ENCODE measurements around the gene PFDN4. TPM values are rescaled to one million over a fixed set of nuclear protein-coding genes. Genes with fewer than 3 reads are reported as not detected.

The PFDN4 gene
- total RNA-seq, 1 experiment from 2014 or later, result 37.0 TPM

GRCh38 chr20:54179946-54180345 lies 27.9 kb upstream of the PFDN4 start:
- intact Hi-C loops (cut with micrococcal nuclease), result no loop called here
- ChIA-PET CTCF (interaction anchor here (0.6 to 2.6 kb wide), 5 partner anchors 9 to 264 kb away, joined by 3 to 25 read pairs (median 4); no protein-coding TSS in a partner anchor), POLR2A (interaction anchor here (0.6 to 6.5 kb wide), 18 partner anchors 9 to 1046 kb away, joined by 3 to 78 read pairs (median 5); partner anchors contain the start of gene PFDN4)
- Mint-ChIP-seq H3K9me3 (ENCODE audit: unreplicated experiment) (no peaks in the 10 kb centered on the region), H3K27ac (ENCODE audit: low read depth, unreplicated experiment) (peak overlapping the region; percentile 13), H3K4me1 (ENCODE audit: insufficient read depth, unreplicated experiment) (peaks cover 30% of the 10 kb centered on the region), H3K36me3 (ENCODE audit: insufficient read depth, unreplicated experiment) (no peaks in the 10 kb centered on the region), H3K27me3 (ENCODE audit: insufficient read depth, unreplicated experiment) (no peaks in the 10 kb centered on the region), H3K4me3 (ENCODE audit: unreplicated experiment) (no peak overlapping the region)
- no peak for TF ChIP-seq CTCF (IDR thresholded peaks at IDR 0.05; ENCODE audit: unreplicated experiment)
- BruUV-seq (replicated peaks), result no TSS peak
- peak; percentile 72 for DNase-seq (ENCODE audit: unreplicated experiment)

- Mint-ChIP-seq H3K4me3 (ENCODE audit: unreplicated experiment) (no peak overlapping the region), H3K27ac (ENCODE audit: low read depth, unreplicated experiment) (no peak overlapping the region), H3K27me3 (ENCODE audit: insufficient read depth, unreplicated experiment) (no peaks in the 10 kb centered on the region), H3K36me3 (ENCODE audit: insufficient read depth, unreplicated experiment) (no peaks in the 10 kb centered on the region), H3K4me1 (ENCODE audit: insufficient read depth, unreplicated experiment) (peaks cover 39% of the 10 kb centered on the region), H3K9me3 (ENCODE audit: unreplicated experiment) (no peaks in the 10 kb centered on the region)
- no peak for TF ChIP-seq CTCF (IDR thresholded peaks at IDR 0.05; ENCODE audit: unreplicated experiment)
- no TSS peak for BruUV-seq (replicated peaks)
- CTCF ChIA-PET, result interaction anchor here (0.9 to 3.4 kb wide), 5 partner anchors 17 to 85 kb away, joined by 4 to 25 read pairs (median 7); no protein-coding TSS in a partner anchor
- intact Hi-C loops (cut with micrococcal nuclease), result no loop called here
- no peak for DNase-seq (ENCODE audit: unreplicated experiment)
- POLR2A ChIA-PET, result interaction anchor here (0.7 to 6.5 kb wide), 5 partner anchors 10 to 463 kb away, joined by 3 to 78 read pairs (median 7); partner anchors contain the start of gene PFDN4
Measured at GRCh38 chr20:54180931-54181330, 27.0 kb upstream of the PFDN4 start.

- no TSS peak for BruUV-seq (replicated peaks)
- H3K36me3 Mint-ChIP-seq (ENCODE audit: insufficient read depth, unreplicated experiment), result no peaks in the 10 kb centered on the region
- no peak overlapping the region for H3K27ac Mint-ChIP-seq (ENCODE audit: low read depth, unreplicated experiment)
- peaks cover 35% of the 10 kb centered on the region for H3K4me1 Mint-ChIP-seq (ENCODE audit: insufficient read depth, unreplicated experiment)
- TF ChIP-seq CTCF (IDR thresholded peaks at IDR 0.05; ENCODE audit: unreplicated experiment), result no peak
- ChIA-PET CTCF (interaction anchor here (0.6 to 2.8 kb wide), 6 partner anchors 9 to 87 kb away, joined by 3 to 14 read pairs (median 5); no protein-coding TSS in a partner anchor), POLR2A (interaction anchor here (1.0 to 6.5 kb wide), 2 partner anchors 51 to 81 kb away, joined by 3 to 78 read pairs; no protein-coding TSS in a partner anchor)
- intact Hi-C loops (cut with micrococcal nuclease), result no loop called here
- no peak overlapping the region for H3K4me3 Mint-ChIP-seq (ENCODE audit: unreplicated experiment)
- H3K27me3 Mint-ChIP-seq (ENCODE audit: insufficient read depth, unreplicated experiment), result no peaks in the 10 kb centered on the region
- H3K9me3 Mint-ChIP-seq (ENCODE audit: unreplicated experiment), result no peaks in the 10 kb centered on the region
- DNase-seq (ENCODE audit: unreplicated experiment), result no peak
Measured at GRCh38 chr20:54184071-54184470, 23.8 kb upstream of the PFDN4 start.

- Mint-ChIP-seq H3K27me3 (ENCODE audit: insufficient read depth, unreplicated experiment) (no peaks in the 10 kb centered on the region), H3K27ac (ENCODE audit: low read depth, unreplicated experiment) (peak overlapping the region; percentile 59), H3K36me3 (ENCODE audit: insufficient read depth, unreplicated experiment) (no peaks in the 10 kb centered on the region), H3K4me3 (ENCODE audit: unreplicated experiment) (no peak overlapping the region), H3K4me1 (ENCODE audit: insufficient read depth, unreplicated experiment) (peaks cover 38% of the 10 kb centered on the region), H3K9me3 (ENCODE audit: unreplicated experiment) (no peaks in the 10 kb centered on the region)
- POLR2A ChIA-PET, result interaction anchor here (1.0 to 6.5 kb wide), 2 partner anchors 52 to 82 kb away, joined by 3 to 78 read pairs; no protein-coding TSS in a partner anchor
- CTCF ChIA-PET, result interaction anchor here (0.7 to 26.8 kb wide), 4 partner anchors 9 to 85 kb away, joined by 3 to 1436 read pairs (median 7); no protein-coding TSS in a partner anchor
- intact Hi-C loops (cut with micrococcal nuclease), result no loop called here
- TF ChIP-seq CTCF (IDR thresholded peaks at IDR 0.05; ENCODE audit: unreplicated experiment), result no peak
- DNase-seq (ENCODE audit: unreplicated experiment), result no peak
- BruUV-seq (replicated peaks), result no TSS peak
Measured at GRCh38 chr20:54184904-54185626, 22.8 kb upstream of the PFDN4 start.
